HG02571 (cell line): ENCODE results near the gene IFNGR2.

Experiments
- ATAC-seq: cut with Tn5 transposase; IDR thresholded peaks from one replicate; pipeline ENCODE4 v1.9.1; 2021; ENCODE audit warnings: mild to moderate bottlenecking, moderate library complexity; ENCODE audit not compliant: unreplicated experiment

The IFNGR2 gene

GRCh38 chr21:33480481-33481103 lies 77.4 kb downstream of the IFNGR2 start:
- ATAC-seq, result no peak

GRCh38 chr21:33481314-33481943 lies 78.2 kb downstream of the IFNGR2 start:
- ATAC-seq, result no peak
